ENCODE data around the gene NRAS. TPM values are rescaled to one million over a fixed set of nuclear protein-coding genes. Genes with fewer than 3 reads are reported as not detected.

The NRAS gene
- total and polyA plus RNA-seq, 2 experiments from 2014 or later: 25.7 to 79.4 TPM

- Histone ChIP-seq H3K4me1 (ENCODE audit: insufficient read depth) (no peaks in the 10 kb centered on the region), H3K9me2 (replicated peaks; ENCODE audit: insufficient read depth) (no peaks in the 10 kb centered on the region), H2AFZ (no peak within 1 kb of the TSS), H3K4me2 (no peak within 1 kb of the TSS), H3K36me3 (replicated peaks; ENCODE audit: insufficient read depth, low read depth) (no peaks in the 10 kb centered on the region), H3K79me2 (no peaks in the 10 kb centered on the region), H3K27ac (no peak within 1 kb of the TSS), H3K27me3 (no peaks in the 10 kb centered on the region), H3K4me3 (no peak within 1 kb of the TSS), H3K9me3 (ENCODE audit: low read depth) (no peaks in the 10 kb centered on the region), H4K20me1 (ENCODE audit: insufficient read depth, poor library complexity, severe bottlenecking) (no peaks in the 10 kb centered on the region)
- no peak for DNase-seq (ENCODE audit: low spot score)
- 70% methylated on average over 6 of the region's 6 CpGs for WGBS (ENCODE audit: low lambda C conversion rate, missing lambda C conversion rate)
- TF ChIP-seq, protein P1, sequence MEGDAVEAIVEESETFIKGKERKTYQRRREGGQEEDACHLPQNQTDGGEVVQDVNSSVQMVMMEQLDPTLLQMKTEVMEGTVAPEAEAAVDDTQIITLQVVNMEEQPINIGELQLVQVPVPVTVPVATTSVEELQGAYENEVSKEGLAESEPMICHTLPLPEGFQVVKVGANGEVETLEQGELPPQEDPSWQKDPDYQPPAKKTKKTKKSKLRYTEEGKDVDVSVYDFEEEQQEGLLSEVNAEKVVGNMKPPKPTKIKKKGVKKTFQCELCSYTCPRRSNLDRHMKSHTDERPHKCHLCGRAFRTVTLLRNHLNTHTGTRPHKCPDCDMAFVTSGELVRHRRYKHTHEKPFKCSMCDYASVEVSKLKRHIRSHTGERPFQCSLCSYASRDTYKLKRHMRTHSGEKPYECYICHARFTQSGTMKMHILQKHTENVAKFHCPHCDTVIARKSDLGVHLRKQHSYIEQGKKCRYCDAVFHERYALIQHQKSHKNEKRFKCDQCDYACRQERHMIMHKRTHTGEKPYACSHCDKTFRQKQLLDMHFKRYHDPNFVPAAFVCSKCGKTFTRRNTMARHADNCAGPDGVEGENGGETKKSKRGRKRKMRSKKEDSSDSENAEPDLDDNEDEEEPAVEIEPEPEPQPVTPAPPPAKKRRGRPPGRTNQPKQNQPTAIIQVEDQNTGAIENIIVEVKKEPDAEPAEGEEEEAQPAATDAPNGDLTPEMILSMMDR (IDR thresholded peaks at IDR 0.05; ENCODE audit: poor library complexity): no peak
- TF ChIP-seq EZH2 (IDR thresholded peaks at IDR 0.05; ENCODE audit: borderline replicate concordance): no peak
- no peak for TF ChIP-seq EZH2phosphoT487 (IDR thresholded peaks at IDR 0.05; ENCODE audit: low read depth, severe bottlenecking, unreplicated experiment)
Observed at GRCh38 chr1:114695430-114696058, 21.0 kb downstream of the NRAS start, which contains the start of gene AMPD1. AMPD1 (minus strand) TSS chr1:114695546; CDS start chr1:114695471, 75 bp downstream.

GRCh38 chr1:114694540-114695310 lies 21.8 kb downstream of the NRAS start:
- no peaks in the 10 kb centered on the region for H3K9me2 ChIP-seq (replicated peaks; ENCODE audit: insufficient read depth)
- DNase-seq (ENCODE audit: low spot score): no peak
- H2AFZ ChIP-seq: no peak overlapping the region
- no peaks in the 10 kb centered on the region for H4K20me1 ChIP-seq (ENCODE audit: insufficient read depth, poor library complexity, severe bottlenecking)
- H3K27me3 ChIP-seq: no peaks in the 10 kb centered on the region
- H3K9me3 ChIP-seq (ENCODE audit: low read depth): no peaks in the 10 kb centered on the region
- no peak overlapping the region for H3K27ac ChIP-seq
- H3K4me3 ChIP-seq: no peak overlapping the region
- H3K4me1 ChIP-seq (ENCODE audit: insufficient read depth): no peaks in the 10 kb centered on the region
- TF ChIP-seq, protein P1 (IDR thresholded peaks at IDR 0.05; ENCODE audit: poor library complexity): no peak
- TF ChIP-seq EZH2phosphoT487 (IDR thresholded peaks at IDR 0.05; ENCODE audit: low read depth, severe bottlenecking, unreplicated experiment): no peak
- no peak overlapping the region for H3K4me2 ChIP-seq
- H3K79me2 ChIP-seq: no peaks in the 10 kb centered on the region
- WGBS (ENCODE audit: low lambda C conversion rate, missing lambda C conversion rate): 94% methylated on average over 9 of the region's 9 CpGs
- no peaks in the 10 kb centered on the region for H3K36me3 ChIP-seq (replicated peaks; ENCODE audit: insufficient read depth, low read depth)

DNA sequence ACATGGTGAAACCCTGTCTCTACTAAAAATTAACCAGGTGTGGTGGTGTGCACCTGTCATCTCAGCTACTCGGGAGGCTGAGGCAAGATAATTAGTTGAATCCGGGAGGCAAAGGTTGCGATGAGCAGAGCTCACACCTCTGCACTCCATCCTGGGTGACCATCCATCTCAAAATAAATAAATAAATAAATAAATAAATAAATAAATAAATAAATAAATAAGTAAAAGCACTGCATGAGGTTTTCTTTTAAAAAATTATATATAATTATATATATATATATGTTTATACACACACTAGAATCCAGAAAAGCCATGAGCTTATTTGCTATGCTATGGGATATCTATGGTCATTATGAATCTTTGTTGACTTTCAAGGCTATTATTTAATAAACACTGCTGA lies 23.6 kb downstream of the NRAS start:
- Histone ChIP-seq H4K20me1 (ENCODE audit: insufficient read depth, poor library complexity, severe bottlenecking) (no peaks in the 10 kb centered on the region), H3K4me1 (ENCODE audit: insufficient read depth) (no peaks in the 10 kb centered on the region), H3K27ac (no peak overlapping the region), H3K36me3 (replicated peaks; ENCODE audit: insufficient read depth, low read depth) (no peaks in the 10 kb centered on the region), H2AFZ (no peak overlapping the region), H3K9me2 (replicated peaks; ENCODE audit: insufficient read depth) (no peaks in the 10 kb centered on the region), H3K4me2 (no peak overlapping the region), H3K9me3 (ENCODE audit: low read depth) (no peaks in the 10 kb centered on the region), H3K4me3 (no peak overlapping the region), H3K79me2 (no peaks in the 10 kb centered on the region), H3K27me3 (no peaks in the 10 kb centered on the region)
- WGBS (ENCODE audit: low lambda C conversion rate, missing lambda C conversion rate): 84% methylated on average over 3 of the region's 3 CpGs
- TF ChIP-seq EZH2 (IDR thresholded peaks at IDR 0.05; ENCODE audit: borderline replicate concordance) (no peak), EZH2phosphoT487 (IDR thresholded peaks at IDR 0.05; ENCODE audit: low read depth, severe bottlenecking, unreplicated experiment) (no peak)
- TF ChIP-seq, protein P1 (IDR thresholded peaks at IDR 0.05; ENCODE audit: poor library complexity): no peak
- no peak for DNase-seq (ENCODE audit: low spot score)
